Mucosa of rectum (tissue), 2 donors: Measurements from ENCODE around the gene FAM53A.

Experiments used
- H3K27ac ChIP-seq, 2 donors: one replicate each; pipeline ENCODE4 v1.7.0; 2013; ENCODE audit warnings: inconsistent platforms in 2 of 2, low read depth in 2 of 2, low read length in 2 of 2
- H3K27me3 ChIP-seq, 2 donors: one replicate each; pipeline ENCODE4 v1.7.0; 2013; ENCODE audit warnings: low read length in 2 of 2; ENCODE audit not compliant: control insufficient read depth in 2 of 2, insufficient read depth in 2 of 2
- H3K36me3 ChIP-seq, 2 donors: one replicate each; pipeline ENCODE4 v1.7.0; 2013; ENCODE audit warnings: low read length in 2 of 2; ENCODE audit not compliant: control insufficient read depth in 2 of 2, insufficient read depth in 2 of 2
- H3K4me1 ChIP-seq, 2 donors: one replicate each; pipeline ENCODE4 v1.7.0; 2013; ENCODE audit warnings: low read length in 2 of 2, mild to moderate bottlenecking in 1 of 2; ENCODE audit not compliant: control insufficient read depth in 2 of 2, insufficient read depth in 2 of 2
- H3K4me3 ChIP-seq, 2 donors: one replicate each; pipeline ENCODE4 v1.7.0; 2013; ENCODE audit warnings: low read length in 2 of 2
- H3K9ac ChIP-seq, 2 donors: one replicate each; pipeline ENCODE4 v1.7.0; 2013; ENCODE audit warnings: low read length in 2 of 2, low read depth in 1 of 2, mild to moderate bottlenecking in 1 of 2
- H3K9me3 ChIP-seq, 2 donors: one replicate each; pipeline ENCODE4 v1.7.0; 2013; ENCODE audit warnings: low read length in 2 of 2; ENCODE audit not compliant: control insufficient read depth in 2 of 2
- donor health status: healthy.
- donor health status: Normal muscosa, but diverticular disease.

FAM53A gene

GRCh38 chr4:1593458-1593857, 90.7 kb downstream of the FAM53A start:
- Histone ChIP-seq H3K27me3 (no peaks in the 10 kb centered on the region), H3K4me3 (no peak overlapping the region), H3K9ac (no peak overlapping the region), H3K27ac (no peak overlapping the region), H3K4me1 (no peaks in the 10 kb centered on the region), H3K9me3 (peaks cover 7 to 10% of the 10 kb centered on the region in 2 donors), H3K36me3 (no peaks in the 10 kb centered on the region)

- Histone ChIP-seq H3K27me3 (no peaks in the 10 kb centered on the region), H3K27ac (no peak overlapping the region), H3K4me1 (no peaks in the 10 kb centered on the region), H3K9me3 (peaks cover 7 to 10% of the 10 kb centered on the region in 2 donors), H3K4me3 (no peak overlapping the region), H3K9ac (no peak overlapping the region), H3K36me3 (no peaks in the 10 kb centered on the region)
Measured at GRCh38 chr4:1592709-1593417, 91.2 kb downstream of the FAM53A start.

GRCh38 chr4:1592068-1592708, 91.9 kb downstream of the FAM53A start:
- Histone ChIP-seq H3K36me3 (no peaks in the 10 kb centered on the region), H3K9me3 (peaks cover 7 to 10% of the 10 kb centered on the region in 2 donors), H3K27me3 (no peaks in the 10 kb centered on the region), H3K4me3 (no peak overlapping the region), H3K4me1 (no peaks in the 10 kb centered on the region), H3K27ac (no peak overlapping the region), H3K9ac (no peak overlapping the region)

GRCh38 chr4:1591107-1591506, 93.0 kb downstream of the FAM53A start:
- no peaks in the 10 kb centered on the region for H3K27me3 ChIP-seq
- no peak overlapping the region for H3K9ac ChIP-seq
- no peak overlapping the region for H3K4me3 ChIP-seq
- H3K4me1 ChIP-seq, result no peaks in the 10 kb centered on the region
- H3K36me3 ChIP-seq, result no peaks in the 10 kb centered on the region
- no peak overlapping the region for H3K27ac ChIP-seq
- H3K9me3 ChIP-seq, result peaks cover 7 to 10% of the 10 kb centered on the region in 2 donors

- no peaks in the 10 kb centered on the region for H3K4me1 ChIP-seq
- no peak overlapping the region for H3K27ac ChIP-seq
- no peaks in the 10 kb centered on the region for H3K27me3 ChIP-seq
- no peak overlapping the region for H3K9ac ChIP-seq
- peaks cover 7 to 10% of the 10 kb centered on the region in 2 donors for H3K9me3 ChIP-seq
- no peaks in the 10 kb centered on the region for H3K36me3 ChIP-seq
- H3K4me3 ChIP-seq, result no peak overlapping the region
Measured at GRCh38 chr4:1590244-1590643, 93.9 kb downstream of the FAM53A start.
